Measurements from ENCODE around the gene TUNAR. TPM values are rescaled to one million over a fixed set of nuclear protein-coding genes. Genes with fewer than 3 reads are reported as not detected.
"Not testable (repeated sequence)": the region's sequence is repeated elsewhere in the genome, so short reads cannot be mapped to it uniquely, and the experiment has no call there.

Gene TUNAR
- total RNA-seq, 1 donor from 2014 or later, result not detected

DNA sequence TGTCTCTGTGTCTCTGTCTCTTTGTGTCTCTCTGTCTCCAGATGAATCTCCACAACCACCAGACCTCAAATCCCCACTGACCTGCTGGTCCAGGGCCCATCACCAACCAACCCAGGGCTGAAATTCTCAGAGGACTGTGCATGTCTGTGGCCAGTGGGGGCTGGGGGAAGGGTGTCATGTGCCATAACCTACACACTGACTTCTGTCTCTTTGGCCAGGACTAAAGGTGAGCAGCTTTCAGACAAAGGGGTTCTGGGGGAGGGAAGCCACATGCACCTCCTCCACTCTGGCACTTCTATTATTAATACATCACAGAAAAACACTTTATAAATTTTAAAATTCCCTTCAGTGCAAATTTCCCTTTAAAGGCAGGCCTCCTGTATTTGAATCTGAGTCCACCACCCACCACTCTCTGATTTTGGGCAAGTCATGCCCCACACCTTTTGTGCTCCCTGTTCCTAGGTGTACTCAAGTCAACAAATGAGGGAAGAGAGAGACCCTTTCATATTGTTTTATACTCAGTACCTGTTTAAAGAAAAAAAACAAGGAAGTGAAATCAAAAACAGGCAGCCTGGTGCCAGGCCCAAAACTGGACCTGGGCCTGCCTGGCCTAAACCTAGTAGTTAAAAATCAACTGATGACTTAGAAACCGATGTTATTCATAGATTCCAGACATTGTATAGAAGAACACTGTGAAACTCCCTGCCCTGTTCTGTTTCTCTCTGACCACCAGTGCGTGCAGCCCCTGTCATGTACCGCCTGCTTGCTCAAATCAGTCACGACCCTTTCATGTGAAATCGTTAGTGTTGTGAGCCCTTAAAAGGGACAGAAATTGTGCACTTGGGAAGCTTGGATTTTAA lies 80.2 kb downstream of the TUNAR start:
- DNase-seq, result no peak
- no peak for ATAC-seq
- intact Hi-C loops (cut with micrococcal nuclease), result no loop called here

DNA sequence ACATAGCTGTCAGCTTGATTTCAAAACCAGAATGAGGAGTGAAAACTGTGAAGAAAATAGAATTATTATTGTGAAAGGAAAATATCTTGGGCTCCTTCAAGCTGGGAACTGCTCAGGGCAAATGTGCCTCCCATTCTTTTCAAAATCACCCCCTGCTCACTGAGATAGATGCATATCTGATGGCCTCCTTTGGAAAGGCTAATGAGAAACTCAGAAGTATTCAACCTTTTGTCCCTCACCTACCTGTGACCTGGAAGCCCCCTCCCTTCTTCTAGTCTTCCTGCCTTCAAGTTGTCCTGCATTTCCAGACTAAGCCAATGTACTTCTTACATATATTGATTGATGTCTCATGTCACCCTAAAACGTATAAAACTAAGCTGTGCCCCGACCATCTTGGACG lies 81.5 kb downstream of the TUNAR start:
- intact Hi-C loops (cut with micrococcal nuclease), result no loop called here
- no peak for ATAC-seq
- no peak for DNase-seq

DNA sequence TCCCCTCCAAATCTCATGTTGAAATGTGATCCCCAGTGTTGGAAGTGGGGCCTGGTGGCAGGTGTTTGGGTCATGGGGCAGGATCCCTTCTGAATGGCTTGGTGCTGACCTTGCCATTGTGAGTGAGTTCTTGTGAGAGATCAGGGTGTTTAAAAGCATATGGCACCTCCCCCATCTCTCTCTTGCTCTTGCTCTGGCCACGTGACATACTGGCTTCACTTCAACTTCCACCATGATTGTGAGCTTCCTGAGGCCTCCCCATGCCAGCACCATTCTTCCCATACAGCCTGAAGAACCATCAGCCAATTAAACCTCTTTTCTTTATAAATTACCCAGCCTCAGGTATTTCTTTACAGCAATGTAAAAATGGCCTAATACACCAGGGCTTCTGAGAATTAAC lies 82.7 kb downstream of the TUNAR start:
- intact Hi-C loops (cut with micrococcal nuclease), result no loop called here
- DNase-seq (no peak), ATAC-seq (no peak)

DNA sequence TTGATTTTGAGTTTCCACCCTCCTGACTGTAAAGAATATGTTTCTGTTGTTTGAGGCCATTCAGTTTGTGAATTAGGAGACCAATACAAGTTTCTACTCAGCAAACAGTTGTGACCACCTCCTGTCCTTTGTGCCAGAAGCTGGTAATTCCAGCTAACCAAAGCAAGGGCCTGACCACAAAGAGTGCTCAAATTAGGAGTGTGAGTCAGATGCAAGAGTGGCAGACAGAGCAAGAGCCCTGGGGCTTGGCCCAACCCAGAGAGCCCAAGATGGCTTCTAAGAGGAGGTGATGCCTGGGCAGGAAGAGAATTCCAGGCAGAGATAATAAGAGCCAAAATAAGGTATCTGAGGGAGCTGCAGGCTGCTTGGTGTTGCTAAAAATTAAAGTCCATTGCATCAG lies 84.8 kb downstream of the TUNAR start:
- intact Hi-C loops (cut with micrococcal nuclease), result no loop called here
- ATAC-seq, result no peak

DNA sequence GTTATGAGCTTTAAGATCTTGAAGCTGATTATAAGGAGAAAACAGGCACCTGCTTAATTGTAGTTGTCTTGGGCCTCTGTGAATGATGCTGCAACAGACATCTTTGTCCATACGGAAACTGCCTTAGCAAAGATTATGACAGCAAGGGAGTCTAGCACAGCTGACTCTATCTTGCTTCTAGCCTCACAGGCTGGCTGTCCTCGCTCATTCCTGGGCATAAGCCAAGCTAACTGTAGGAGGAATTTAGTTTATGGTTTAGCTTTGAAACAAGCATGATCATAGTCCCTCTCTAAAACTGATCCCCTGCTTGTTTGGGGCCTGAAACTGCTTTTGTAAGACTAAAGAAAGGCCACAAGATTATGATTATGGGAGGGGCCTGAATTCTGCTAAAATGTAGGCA lies 88.3 kb downstream of the TUNAR start:
- no peak for DNase-seq
- ATAC-seq, result no peak
- intact Hi-C loops (cut with micrococcal nuclease), result no loop called here

More for the DNA sequence above, 84.8 kb downstream of the TUNAR start:
- no peak for DNase-seq

DNA sequence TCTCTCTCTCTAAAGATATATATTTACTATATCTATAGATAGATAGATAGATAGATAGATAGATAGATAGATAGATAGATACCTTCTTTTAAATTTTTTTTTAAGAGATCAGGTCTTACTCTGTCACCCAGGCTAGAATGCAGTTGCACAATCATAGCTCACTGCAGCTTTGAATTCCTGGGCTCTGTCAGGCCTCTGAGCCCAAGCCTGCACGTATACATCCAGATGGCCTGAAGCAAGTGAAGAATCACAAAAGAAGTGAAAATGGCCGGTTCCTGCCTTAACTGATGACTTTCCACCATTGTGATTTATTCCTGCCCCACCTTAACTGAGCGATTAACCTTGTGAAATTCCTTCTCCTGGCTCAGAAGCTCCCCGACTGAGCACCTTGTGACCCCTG lies 91.4 kb downstream of the TUNAR start:
- intact Hi-C loops (cut with micrococcal nuclease); ATAC-seq: not testable (repeated sequence)

More for the DNA sequence above, 91.4 kb downstream of the TUNAR start:
- not testable (repeated sequence) for DNase-seq

Other genes starting within 250 kb of the TUNAR start
- not detected for gene TCL1B, start 190.4 kb upstream of the TUNAR start, total RNA-seq
- gene TCL1A, start 162.7 kb upstream of the TUNAR start, total RNA-seq, result not detected
- gene C14orf132, start 162.5 kb downstream of the TUNAR start, total RNA-seq, result 2.4 TPM